Activated T-helper 1 cell treated with anti-CD3 and anti-CD28 coated beads, Interleukin-2, amount 50 U/mL, for 16 hours (primary cell): ENCODE results near the gene HS6ST1.

Experiments used
- DNase-seq, 2 donors: peaks; one replicate each; pipeline ENCODE4 v3.0.0-alpha.2; 2020; ENCODE audit warnings: low read depth in 1 of 2, low spot score in 1 of 2

Gene HS6ST1

GRCh38 chr2:128300151-128301020, 18.3 kb downstream of the HS6ST1 start:
- DNase-seq: no peak

GRCh38 chr2:128299628-128300027, 19.0 kb downstream of the HS6ST1 start:
- no peak for DNase-seq

DNA sequence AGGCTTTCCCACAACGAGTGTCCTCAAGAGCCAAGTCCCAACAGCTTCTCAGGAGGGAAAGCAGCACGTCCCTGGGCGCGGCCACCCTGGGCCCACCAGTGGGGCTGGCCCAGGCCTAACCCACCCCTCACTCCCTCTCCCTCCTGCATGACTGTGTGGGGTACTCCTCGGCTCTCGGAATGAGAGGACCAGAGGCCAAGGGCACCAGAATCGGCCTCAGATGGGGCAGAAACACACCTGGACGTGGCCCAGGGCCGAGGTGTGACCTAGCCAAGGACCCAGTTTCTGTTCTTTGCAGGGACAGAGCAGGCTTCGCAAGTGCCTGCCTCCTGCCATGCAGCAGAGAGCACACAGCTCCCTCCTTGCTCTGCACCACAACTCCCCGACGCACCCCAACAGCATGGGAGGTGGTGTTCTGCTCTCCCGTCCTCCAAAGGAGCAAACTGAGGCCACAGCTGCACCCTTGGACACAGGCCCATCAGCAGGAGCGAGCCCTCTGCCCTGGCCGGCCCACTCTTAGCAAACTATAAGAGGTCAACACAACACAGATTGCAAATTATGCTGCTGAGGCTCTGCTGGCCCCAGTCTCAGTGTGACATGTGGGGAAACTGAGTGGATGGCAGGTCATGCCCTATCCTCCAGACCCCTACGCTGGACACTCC, 19.7 kb downstream of the HS6ST1 start:
- no peak for DNase-seq

DNA sequence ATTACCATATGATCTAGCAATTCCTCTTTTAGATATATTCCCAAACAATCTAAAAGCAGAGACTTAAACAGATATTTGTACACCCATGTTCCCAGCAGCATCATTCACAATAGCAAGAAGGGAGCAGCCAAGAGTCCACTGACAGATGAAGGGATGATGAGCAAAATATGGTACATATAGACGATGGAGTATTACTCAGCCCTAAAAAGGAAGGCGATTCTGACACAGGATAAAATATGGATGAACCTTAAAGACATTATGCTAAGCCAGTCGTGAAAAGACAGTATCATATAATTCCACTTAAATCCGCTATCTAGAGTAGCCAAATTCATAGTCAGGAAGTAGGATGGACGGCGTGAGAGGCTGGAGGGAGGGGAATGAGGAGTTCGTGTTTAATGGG, 20.4 kb downstream of the HS6ST1 start:
- no peak for DNase-seq

- no peak for DNase-seq
Measured at GRCh38 chr2:128293870-128294455, 24.7 kb downstream of the HS6ST1 start.

GRCh38 chr2:128293426-128293755, 25.3 kb downstream of the HS6ST1 start:
- no peak for DNase-seq

GRCh38 chr2:128292599-128293425, 25.9 kb downstream of the HS6ST1 start:
- DNase-seq: no peak

GRCh38 chr2:128291844-128292598, 26.6 kb downstream of the HS6ST1 start:
- DNase-seq: no peak

- DNase-seq: no peak
Measured at GRCh38 chr2:128291161-128291843, 27.4 kb downstream of the HS6ST1 start.

GRCh38 chr2:128290356-128290755, 28.3 kb downstream of the HS6ST1 start:
- no peak for DNase-seq

- no peak for DNase-seq
Measured at GRCh38 chr2:128289439-128289838, 29.2 kb downstream of the HS6ST1 start.

GRCh38 chr2:128288781-128289180, 29.9 kb downstream of the HS6ST1 start:
- no peak for DNase-seq

- DNase-seq: no peak
Measured at GRCh38 chr2:128287780-128288735, 30.6 kb downstream of the HS6ST1 start.

- no peak for DNase-seq
Measured at GRCh38 chr2:128286905-128287779, 31.5 kb downstream of the HS6ST1 start.

DNA sequence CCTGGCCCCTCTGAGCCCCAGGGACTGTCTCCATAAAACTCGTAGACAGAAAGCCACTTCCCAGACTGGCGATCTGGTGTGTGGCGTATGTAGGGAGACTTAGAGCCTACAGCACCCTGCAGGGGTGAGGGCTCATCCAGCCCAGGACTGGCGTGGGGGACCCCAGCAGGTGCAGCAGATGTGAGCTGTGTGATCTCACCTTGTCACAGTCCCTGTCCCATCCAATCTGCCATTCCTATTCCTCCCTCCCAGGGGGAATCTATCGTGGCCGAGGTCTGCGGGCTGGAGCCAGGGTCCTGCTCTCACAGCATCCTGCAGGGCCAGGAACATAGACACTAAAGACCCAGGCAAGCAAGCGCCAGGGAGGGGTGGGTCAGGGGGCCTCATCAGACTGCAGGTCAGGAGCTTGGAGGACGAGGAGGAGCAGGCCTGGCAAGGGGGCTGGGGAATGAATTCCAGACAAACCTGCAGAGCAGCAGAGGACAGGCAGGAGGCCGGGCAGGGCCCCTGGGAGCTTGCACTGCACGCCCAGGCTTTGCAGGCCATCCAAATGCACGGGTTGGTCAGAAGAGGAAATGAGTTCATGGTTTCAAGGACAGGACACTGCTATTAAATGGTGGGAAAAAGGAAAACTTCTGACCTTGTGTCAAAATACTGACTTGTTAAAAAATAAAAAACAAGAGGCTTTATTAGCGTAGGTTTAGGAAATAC, 32.5 kb downstream of the HS6ST1 start:
- DNase-seq: no peak

GRCh38 chr2:128285329-128285931, 33.2 kb downstream of the HS6ST1 start:
- no peak for DNase-seq

DNA sequence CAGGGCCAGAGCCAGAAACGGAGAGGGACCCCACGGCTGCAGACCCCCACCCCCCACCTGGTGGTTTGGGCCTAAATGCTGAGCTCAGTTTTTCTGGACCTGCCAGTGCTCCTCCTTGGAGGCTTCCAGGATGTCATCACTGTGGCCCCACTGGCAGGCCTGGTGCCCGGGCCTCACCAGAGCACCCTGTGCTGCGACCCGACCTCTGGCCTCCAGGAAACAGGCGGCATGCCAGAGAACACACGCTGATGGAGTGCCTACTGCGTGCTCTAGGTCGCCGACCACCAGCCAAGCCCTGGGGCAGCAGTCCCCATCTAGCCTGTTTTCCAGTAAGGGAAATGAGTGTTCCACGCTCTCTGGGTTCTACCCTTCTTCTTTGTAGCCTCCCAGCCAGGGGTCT, 33.8 kb downstream of the HS6ST1 start:
- no peak for DNase-seq
